CD14-positive monocyte (primary cell): ENCODE data around the gene NXPH2. TPM values are rescaled to one million over a fixed set of nuclear protein-coding genes. Genes with fewer than 3 reads are reported as not detected.

Experiments
- DNase-seq, 3 donors: peaks; one replicate each; pipeline ENCODE4 v3.0.0-alpha.2; 2011 to 2022
- H2AFZ ChIP-seq: 2 replicates; pipeline ENCODE4 v1.6.0; 2012; ENCODE audit warnings: mild to moderate bottlenecking, low read depth, low read length, inconsistent platforms; ENCODE audit not compliant: insufficient read depth, poor library complexity, severe bottlenecking
- H3K27ac ChIP-seq, 2 donors: 1 replicate in 1 of 2; 2 replicates in 1 of 2; pipeline ENCODE4 v1.5.1; 2012 to 2013; ENCODE audit warnings: low read length in 2 of 2, control low read depth in 1 of 2, inconsistent platforms in 1 of 2, low read depth in 1 of 2, mild to moderate bottlenecking in 1 of 2
- H3K27me3 ChIP-seq, 2 donors: one replicate each; pipeline versions ENCODE4 v1.6.0 to v1.6.1; 2011 to 2013; ENCODE audit warnings: low read length in 2 of 2; ENCODE audit not compliant: control insufficient read depth in 2 of 2, insufficient read depth in 2 of 2
- H3K36me3 ChIP-seq, 2 donors: replicated peaks in 1 of 2; 1 replicate in 1 of 2; 2 replicates in 1 of 2; pipeline versions ENCODE4 v1.5.1 to v1.6.1; 2012 to 2013; ENCODE audit warnings: low read length in 2 of 2, control low read depth in 1 of 2, inconsistent platforms in 1 of 2, mild to moderate bottlenecking in 1 of 2; ENCODE audit not compliant: insufficient read depth in 2 of 2, control insufficient read depth in 1 of 2
- H3K4me1 ChIP-seq, 2 donors: 1 replicate in 1 of 2; 2 replicates in 1 of 2; pipeline versions ENCODE4 v1.5.1 to v1.6.1; 2012 to 2013; ENCODE audit warnings: low read length in 2 of 2, control low read depth in 1 of 2, inconsistent platforms in 1 of 2, mild to moderate bottlenecking in 1 of 2, moderate library complexity in 1 of 2; ENCODE audit not compliant: insufficient read depth in 2 of 2, control insufficient read depth in 1 of 2
- H3K4me2 ChIP-seq: replicated peaks from 2 replicates; pipeline ENCODE3; 2012; ENCODE audit warnings: low read length, moderate library complexity, mild to moderate bottlenecking; ENCODE audit not compliant: poor library complexity, severe bottlenecking; ENCODE audit errors: extremely low read depth
- H3K4me3 ChIP-seq, 3 experiments: fragments of 200-600 bp in 1 of 3; sonication (generic) in 1 of 3; replicated peaks in 1 of 3; 1 replicate in 2 of 3; 2 replicates in 1 of 3; pipeline ENCODE4 v1.5.1; 2011 to 2013; ENCODE audit warnings: low read length in 3 of 3, mild to moderate bottlenecking in 3 of 3, control low read depth in 2 of 3, low read depth in 2 of 3, inconsistent platforms in 1 of 3, moderate library complexity in 1 of 3
- H3K79me2 ChIP-seq: 2 replicates; pipeline ENCODE4 v1.6.0; 2012; ENCODE audit warnings: mild to moderate bottlenecking, control low read depth, inconsistent platforms, low read length, moderate library complexity; ENCODE audit not compliant: insufficient read depth
- H3K9ac ChIP-seq: 2 replicates; pipeline ENCODE4 v1.6.0; 2017; ENCODE audit warnings: low read length, mild to moderate bottlenecking; ENCODE audit not compliant: insufficient read depth, poor library complexity, severe bottlenecking
- H3K9me3 ChIP-seq, 2 donors: replicated peaks in 1 of 2; 1 replicate in 1 of 2; 2 replicates in 1 of 2; pipeline versions ENCODE4 v1.5.1 to v1.6.1; 2012 to 2013; ENCODE audit warnings: low read length in 2 of 2, control low read depth in 1 of 2; ENCODE audit not compliant: control insufficient read depth in 1 of 2, insufficient read depth in 1 of 2
- H4K20me1 ChIP-seq: 2 replicates; pipeline ENCODE4 v1.6.0; 2012; ENCODE audit warnings: mild to moderate bottlenecking, low read length, control low read depth, moderate library complexity; ENCODE audit not compliant: insufficient read depth
- H3K27ac Mint-ChIP-seq, 7 donors: one replicate each; pipeline ENCODE4 v1.8.0; 2020; ENCODE audit warnings: mild to moderate bottlenecking in 7 of 7, mixed read lengths in 7 of 7, moderate library complexity in 6 of 7, inconsistent platforms in 2 of 7
- H3K27me3 Mint-ChIP-seq, 3 donors: one replicate each; pipeline ENCODE4 v1.8.0; 2021 to 2022; ENCODE audit warnings: low read depth in 3 of 3, mild to moderate bottlenecking in 3 of 3, mixed read lengths in 3 of 3, moderate library complexity in 3 of 3, inconsistent platforms in 1 of 3
- H3K36me3 Mint-ChIP-seq, 2 donors: one replicate each; pipeline ENCODE4 v1.8.0; 2020; ENCODE audit warnings: mixed read lengths in 2 of 2, inconsistent platforms in 1 of 2, mild to moderate bottlenecking in 1 of 2
- H3K4me1 Mint-ChIP-seq: one replicate; pipeline ENCODE4 v1.8.0; 2020; ENCODE audit warnings: mild to moderate bottlenecking, mixed read lengths
- H3K4me3 Mint-ChIP-seq, 2 donors: one replicate each; pipeline ENCODE4 v1.8.0; 2020; ENCODE audit warnings: mild to moderate bottlenecking in 2 of 2, mixed read lengths in 2 of 2, moderate library complexity in 1 of 2
- H3K9me3 Mint-ChIP-seq, 7 donors: one replicate each; pipeline ENCODE4 v1.8.0; 2020 to 2022; ENCODE audit warnings: mixed read lengths in 7 of 7, mild to moderate bottlenecking in 6 of 7, moderate library complexity in 6 of 7, inconsistent platforms in 2 of 7
- WGBS: methylation state at CpG from one replicate; pipeline ENCODE4 v1.1.5; 2013; ENCODE audit warnings: missing lambda C conversion rate; ENCODE audit not compliant: insufficient coverage; 5-methylcytosine and 5-hydroxymethylcytosine counted together
- intact Hi-C, 2 donors: fragments of 100-400 bp; cut with micrococcal nuclease; formaldehyde crosslinking; loops; one replicate each; pipeline versions ENCODE4 v1.15.0 to v1.15.1; 2023
- polyA plus RNA-seq, 3 donors: library from polyadenylated mRNA; depleted of rRNA in 1 of 3; unstranded in 2 of 3; stranded (reverse) in 1 of 3; fragments of 300-500 nt in 2 of 3; fragments of >200 nt in 1 of 3; fragmentation: Illumina TruSeq in 2 of 3; gene quantifications; 1 replicate in 2 of 3; 2 replicates in 1 of 3; pipeline ENCODE4 v1.2.3, GENCODE V29; 2012 to 2021
- TF ChIP-seq, protein P1 (sequence below): fragments of 200-600 bp; IDR thresholded peaks from one replicate; pipeline ENCODE4 v1.8.0; 2022; ENCODE audit warnings: antibody characterized with exemption, mild to moderate bottlenecking

Gene NXPH2
- polyA plus RNA-seq, 3 donors: not detected

DNA sequence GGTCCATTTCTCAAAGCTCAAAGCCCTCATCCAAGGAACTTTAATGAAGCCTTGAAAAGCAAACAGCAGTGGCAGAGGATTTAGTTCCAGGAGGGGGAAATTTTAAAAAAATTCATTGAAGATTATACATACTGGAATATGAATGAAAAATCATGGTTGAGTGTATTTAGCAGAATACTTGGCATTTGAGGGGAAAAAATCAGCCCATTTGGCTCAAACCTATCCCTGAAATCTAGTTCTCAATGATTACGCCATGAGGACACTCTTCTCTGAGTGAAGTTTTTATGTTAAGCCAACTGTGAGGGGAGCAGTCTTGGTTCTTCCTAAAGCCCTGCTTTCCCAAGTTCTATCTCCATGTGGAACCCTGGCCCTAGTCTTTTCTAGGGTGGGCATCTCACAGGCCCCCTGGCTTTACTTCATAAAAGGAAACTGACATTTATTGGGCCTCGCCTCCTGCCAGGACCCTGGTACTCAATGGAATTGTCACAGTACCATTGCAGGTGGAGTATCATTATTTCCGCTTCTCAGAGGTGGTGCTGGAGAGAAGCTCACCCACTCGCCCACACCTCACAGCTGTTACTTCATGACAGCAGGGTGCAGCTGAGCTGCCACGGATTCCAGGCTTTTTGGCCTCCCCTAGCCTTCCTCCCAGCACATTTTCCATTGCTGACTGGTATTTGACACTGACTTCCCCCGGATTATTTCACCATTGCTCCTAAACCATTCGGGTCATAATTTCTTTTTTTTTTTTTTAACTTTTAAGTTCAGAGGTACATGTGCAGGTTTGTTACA is 56.8 kb downstream of the NXPH2 start:
- Histone ChIP-seq H3K9me3 (no peaks in the 10 kb centered on the region), H3K4me3 (no peak overlapping the region), H2AFZ (no peak overlapping the region), H3K9ac (no peak overlapping the region), H3K4me2 (no peak overlapping the region), H3K36me3 (no peaks in the 10 kb centered on the region), H3K27me3 (no peaks in the 10 kb centered on the region), H3K4me1 (no peaks in the 10 kb centered on the region), H4K20me1 (no peaks in the 10 kb centered on the region), H3K79me2 (no peaks in the 10 kb centered on the region), H3K27ac (no peak overlapping the region)
- WGBS: 82% methylated on average over 2 of the region's 7 CpGs
- TF ChIP-seq, protein P1, sequence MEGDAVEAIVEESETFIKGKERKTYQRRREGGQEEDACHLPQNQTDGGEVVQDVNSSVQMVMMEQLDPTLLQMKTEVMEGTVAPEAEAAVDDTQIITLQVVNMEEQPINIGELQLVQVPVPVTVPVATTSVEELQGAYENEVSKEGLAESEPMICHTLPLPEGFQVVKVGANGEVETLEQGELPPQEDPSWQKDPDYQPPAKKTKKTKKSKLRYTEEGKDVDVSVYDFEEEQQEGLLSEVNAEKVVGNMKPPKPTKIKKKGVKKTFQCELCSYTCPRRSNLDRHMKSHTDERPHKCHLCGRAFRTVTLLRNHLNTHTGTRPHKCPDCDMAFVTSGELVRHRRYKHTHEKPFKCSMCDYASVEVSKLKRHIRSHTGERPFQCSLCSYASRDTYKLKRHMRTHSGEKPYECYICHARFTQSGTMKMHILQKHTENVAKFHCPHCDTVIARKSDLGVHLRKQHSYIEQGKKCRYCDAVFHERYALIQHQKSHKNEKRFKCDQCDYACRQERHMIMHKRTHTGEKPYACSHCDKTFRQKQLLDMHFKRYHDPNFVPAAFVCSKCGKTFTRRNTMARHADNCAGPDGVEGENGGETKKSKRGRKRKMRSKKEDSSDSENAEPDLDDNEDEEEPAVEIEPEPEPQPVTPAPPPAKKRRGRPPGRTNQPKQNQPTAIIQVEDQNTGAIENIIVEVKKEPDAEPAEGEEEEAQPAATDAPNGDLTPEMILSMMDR: no peak
- H3K27ac Mint-ChIP-seq: no peak overlapping the region
- no peak for DNase-seq
- no peak overlapping the region for H3K4me3 Mint-ChIP-seq
- no peaks in the 10 kb centered on the region for H3K36me3 Mint-ChIP-seq
- intact Hi-C loops: no loop called here
- peaks cover 0 to 2% (median 2%) of the 10 kb centered on the region in 3 donors for H3K27me3 Mint-ChIP-seq
- peaks cover 0 to 4% (median 0%) of the 10 kb centered on the region in 7 donors for H3K9me3 Mint-ChIP-seq
- no peaks in the 10 kb centered on the region for H3K4me1 Mint-ChIP-seq

DNA sequence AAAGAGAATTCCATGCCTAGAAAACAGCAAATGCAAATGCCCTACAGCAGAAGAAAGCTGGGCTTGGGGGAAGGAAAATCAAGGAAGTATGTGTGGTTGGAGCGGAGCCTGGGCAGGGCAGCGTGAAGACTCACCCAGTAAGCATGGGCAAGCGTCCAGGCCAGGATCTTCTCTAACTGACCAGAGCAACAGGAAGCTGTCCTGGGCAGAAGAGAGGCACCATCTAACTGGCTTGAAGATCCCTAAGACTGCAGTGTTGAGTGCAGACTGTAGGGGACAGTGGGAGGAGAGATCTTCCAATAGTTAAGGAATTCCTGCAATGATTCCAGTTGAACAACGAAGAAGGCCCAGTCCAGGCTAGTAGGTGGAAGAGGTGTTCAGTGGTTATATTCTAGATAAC is 57.9 kb downstream of the NXPH2 start:
- no peaks in the 10 kb centered on the region for H3K36me3 Mint-ChIP-seq
- H3K9me3 ChIP-seq: no peaks in the 10 kb centered on the region

More for the DNA sequence above, 57.9 kb downstream of the NXPH2 start:
- Histone ChIP-seq H3K27ac (no peak overlapping the region), H3K4me2 (no peak overlapping the region), H3K79me2 (no peaks in the 10 kb centered on the region), H3K27me3 (no peaks in the 10 kb centered on the region), H3K36me3 (no peaks in the 10 kb centered on the region), H2AFZ (no peak overlapping the region), H3K4me3 (no peak overlapping the region), H3K4me1 (no peaks in the 10 kb centered on the region), H4K20me1 (no peaks in the 10 kb centered on the region), H3K9ac (no peak overlapping the region)
- Mint-ChIP-seq H3K27ac (no peak overlapping the region), H3K4me3 (no peak overlapping the region), H3K27me3 (peaks cover 0 to 2% (median 2%) of the 10 kb centered on the region in 3 donors), H3K4me1 (no peaks in the 10 kb centered on the region), H3K9me3 (peaks cover 0 to 4% (median 0%) of the 10 kb centered on the region in 7 donors)
- TF ChIP-seq, protein P1: no peak
- WGBS: 83% methylated on average over 4 of the region's 4 CpGs
- DNase-seq: no peak
- intact Hi-C loops: no loop called here
